WTC11 (cell line): ENCODE measurements around the gene AKAP9. TPM values are rescaled to one million over a fixed set of nuclear protein-coding genes. Genes with fewer than 3 reads are reported as not detected.
"Not testable (repeated sequence)": the region's sequence is repeated elsewhere in the genome, so short reads cannot be mapped to it uniquely, and the experiment has no call there.

ENCODE experiments used
- ATAC-seq: fragments of 200-7000 bp; cut with Tn5 transposase; 2 replicates; pipeline ENCODE4 v1.10.0; 2021; ENCODE audit warnings: mild to moderate bottlenecking, moderate library complexity
- CTCF ChIA-PET: fragments of 300-600 bp; sonication (Branson Sonifier 250); formaldehyde crosslinking; loops from one replicate; lab custom pipeline; 2021; ENCODE audit warnings: antibody characterized with exemption; lab: Charles Lee
- POLR2A ChIA-PET: fragments of 350-600 bp; sonication (Branson Sonifier 250); formaldehyde crosslinking; loops from one replicate; lab custom pipeline; 2021; ENCODE audit warnings: antibody characterized with exemption; lab: Charles Lee
- DNase-seq: peaks from one replicate; pipeline ENCODE4 v3.0.0; 2021; ENCODE audit warnings: low spot score
- H3K27ac Mint-ChIP-seq: 2 replicates; pipeline ENCODE4 v1.8.0; 2021; ENCODE audit warnings: mixed read lengths
- H3K27me3 Mint-ChIP-seq: 2 replicates; pipeline ENCODE4 v1.8.0; 2021; ENCODE audit warnings: low read depth, mild to moderate bottlenecking, moderate library complexity, mixed read lengths
- H3K36me3 Mint-ChIP-seq: 2 replicates; pipeline ENCODE4 v1.8.0; 2021; ENCODE audit warnings: mixed read lengths
- H3K4me1 Mint-ChIP-seq: 2 replicates; pipeline ENCODE4 v1.8.0; 2022; ENCODE audit warnings: mixed read lengths
- H3K4me3 Mint-ChIP-seq: 2 replicates; pipeline ENCODE4 v1.8.0; 2021; ENCODE audit warnings: mild to moderate bottlenecking, moderate library complexity, mixed read lengths
- H3K9me3 Mint-ChIP-seq: 2 replicates; pipeline ENCODE4 v1.8.0; 2021; ENCODE audit warnings: mixed read lengths
- ATF1 ChIP-seq: sonication (generic); formaldehyde crosslinking; IDR thresholded peaks from 2 replicates; pipeline ENCODE4 v1.8.1; 2023; ENCODE audit warnings: mild to moderate bottlenecking, moderate library complexity, missing genetic modification reagents
- ATF3 ChIP-seq: sonication (generic); formaldehyde crosslinking; conservative IDR thresholded peaks from 2 replicates; pipeline ENCODE4 v1.8.1; 2022; ENCODE audit warnings: mild to moderate bottlenecking, missing genetic modification reagents
- CBFB ChIP-seq: sonication (generic); formaldehyde crosslinking; IDR thresholded peaks from 2 replicates; pipeline ENCODE4 v1.8.1; 2022; ENCODE audit warnings: mild to moderate bottlenecking, low read depth, missing genetic modification reagents
- E2F1 ChIP-seq: sonication (generic); formaldehyde crosslinking; IDR thresholded peaks from 2 replicates; pipeline ENCODE4 v1.8.0; 2022; ENCODE audit warnings: mild to moderate bottlenecking, missing genetic modification reagents
- ELF4 ChIP-seq: sonication (generic); formaldehyde crosslinking; IDR thresholded peaks from 2 replicates; pipeline ENCODE4 v1.8.1; 2022; ENCODE audit warnings: low read depth, mild to moderate bottlenecking, moderate library complexity, missing genetic modification reagents
- EMX1 ChIP-seq: fragments of 250-450 bp; sonication (Bioruptor Pico); IDR thresholded peaks from 2 replicates; pipeline ENCODE4 v1.8.0; 2021; ENCODE audit warnings: mild to moderate bottlenecking
- FOXJ3 ChIP-seq: sonication (generic); formaldehyde crosslinking; IDR thresholded peaks from 2 replicates; pipeline ENCODE4 v1.9.0; 2021; ENCODE audit warnings: missing genetic modification reagents, mild to moderate bottlenecking, borderline replicate concordance
- FOXK1 ChIP-seq: sonication (generic); formaldehyde crosslinking; IDR thresholded peaks from 2 replicates; pipeline ENCODE4 v1.8.0; 2022; ENCODE audit warnings: mild to moderate bottlenecking, moderate library complexity, missing genetic modification reagents
- NFE2L1 ChIP-seq: sonication (generic); formaldehyde crosslinking; IDR thresholded peaks from 2 replicates; pipeline ENCODE4 v1.8.1; 2023; ENCODE audit warnings: missing genetic modification reagents
- NFYB ChIP-seq: sonication (generic); formaldehyde crosslinking; conservative IDR thresholded peaks from 2 replicates; pipeline ENCODE4 v1.8.0; 2022; ENCODE audit warnings: low read depth, missing genetic modification reagents
- PRDM15 ChIP-seq: sonication (generic); formaldehyde crosslinking; IDR thresholded peaks from 2 replicates; pipeline ENCODE4 v1.8.0; 2022; ENCODE audit warnings: missing genetic modification reagents
- SOX15 ChIP-seq: fragments of 250-450 bp; sonication (Bioruptor Pico); IDR thresholded peaks from 2 replicates; pipeline ENCODE4 v1.9.0; 2021; ENCODE audit warnings: mild to moderate bottlenecking
- TEAD1 ChIP-seq: sonication (generic); formaldehyde crosslinking; IDR thresholded peaks from 2 replicates; pipeline ENCODE4 v1.8.0; 2022; ENCODE audit warnings: mild to moderate bottlenecking, missing genetic modification reagents
- ZMAT4 ChIP-seq: fragments of 250-450 bp; sonication (Bioruptor Pico); IDR thresholded peaks from 2 replicates; pipeline ENCODE4 v1.9.0; 2021; ENCODE audit warnings: mild to moderate bottlenecking
- ZNF138 ChIP-seq: sonication (generic); formaldehyde crosslinking; conservative IDR thresholded peaks from 2 replicates; pipeline ENCODE4 v1.8.1; 2022; ENCODE audit warnings: mild to moderate bottlenecking, moderate library complexity, missing genetic modification reagents
- ZNF416 ChIP-seq: fragments of 250-450 bp; sonication (Bioruptor Pico); IDR thresholded peaks from 2 replicates; pipeline ENCODE4 v1.9.0; 2021; ENCODE audit warnings: mild to moderate bottlenecking, inconsistent platforms
- ZNF532 ChIP-seq: fragments of 250-450 bp; sonication (Bioruptor Pico); IDR thresholded peaks from 2 replicates; pipeline ENCODE4 v1.9.0; 2021; ENCODE audit warnings: mild to moderate bottlenecking, borderline replicate concordance
- total RNA-seq: library from RNA; stranded (reverse); gene quantifications from 3 replicates; pipeline ENCODE4 v1.2.3, GENCODE V29; 2021
- TF ChIP-seq, protein P1 (sequence below): sonication (generic); formaldehyde crosslinking; IDR thresholded peaks from 2 replicates; pipeline ENCODE4 v1.8.0; 2023; ENCODE audit warnings: missing genetic modification reagents
- TF ChIP-seq, protein P2 (sequence below): sonication (generic); formaldehyde crosslinking; IDR thresholded peaks from 2 replicates; pipeline ENCODE4 v1.8.0; 2022; ENCODE audit warnings: mild to moderate bottlenecking, missing genetic modification reagents

The AKAP9 gene
- total RNA-seq, 1 experiment from 2014 or later, result 35.2 TPM

GRCh38 chr7:91961816-91962215 is 21.2 kb downstream of the AKAP9 start:
- H3K27ac Mint-ChIP-seq, result no peak overlapping the region
- no peaks in the 10 kb centered on the region; the same call in 1 of the 2 replicates for H3K4me1 Mint-ChIP-seq
- TF ChIP-seq ATF1, result no peak
- no peak for TF ChIP-seq TEAD1 (CRISPR knock-in tag)
- TF ChIP-seq ZNF416 (CRISPR knock-in tag), result no peak
- TF ChIP-seq, protein P1, sequence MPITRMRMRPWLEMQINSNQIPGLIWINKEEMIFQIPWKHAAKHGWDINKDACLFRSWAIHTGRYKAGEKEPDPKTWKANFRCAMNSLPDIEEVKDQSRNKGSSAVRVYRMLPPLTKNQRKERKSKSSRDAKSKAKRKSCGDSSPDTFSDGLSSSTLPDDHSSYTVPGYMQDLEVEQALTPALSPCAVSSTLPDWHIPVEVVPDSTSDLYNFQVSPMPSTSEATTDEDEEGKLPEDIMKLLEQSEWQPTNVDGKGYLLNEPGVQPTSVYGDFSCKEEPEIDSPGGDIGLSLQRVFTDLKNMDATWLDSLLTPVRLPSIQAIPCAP (CRISPR knock-in tag), result no peak
- TF ChIP-seq, protein P2, sequence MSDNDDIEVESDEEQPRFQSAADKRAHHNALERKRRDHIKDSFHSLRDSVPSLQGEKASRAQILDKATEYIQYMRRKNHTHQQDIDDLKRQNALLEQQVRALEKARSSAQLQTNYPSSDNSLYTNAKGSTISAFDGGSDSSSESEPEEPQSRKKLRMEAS, result no peak
- TF ChIP-seq FOXK1 (CRISPR knock-in tag), result no peak
- TF ChIP-seq NFE2L1, result no peak
- TF ChIP-seq NFYB (CRISPR knock-in tag), result no peak
- TF ChIP-seq ELF4, result no peak
- TF ChIP-seq SOX15, result no peak
- no peak for TF ChIP-seq EMX1 (CRISPR knock-in tag)
- TF ChIP-seq, all 79 proteins: peak for 0
- ATAC-seq, result no peak
- CTCF ChIA-PET, result no interaction called here
- H3K36me3 Mint-ChIP-seq, result no peaks in the 10 kb centered on the region
- no peaks in the 10 kb centered on the region for H3K27me3 Mint-ChIP-seq
- DNase-seq, result no peak
- no peaks in the 10 kb centered on the region for H3K9me3 Mint-ChIP-seq
- POLR2A ChIA-PET, result no interaction called here
- no peak overlapping the region for H3K4me3 Mint-ChIP-seq

GRCh38 chr7:91962419-91962818 is 21.8 kb downstream of the AKAP9 start:
- no peaks in the 10 kb centered on the region for H3K27me3 Mint-ChIP-seq
- no peaks in the 10 kb centered on the region for H3K9me3 Mint-ChIP-seq
- POLR2A ChIA-PET, result no interaction called here
- TF ChIP-seq ATF3 (CRISPR knock-in tag), result no peak
- no peak for TF ChIP-seq ZNF138 (CRISPR knock-in tag)
- TF ChIP-seq ZNF532, result no peak
- TF ChIP-seq ZMAT4 (CRISPR knock-in tag), result no peak
- TF ChIP-seq PRDM15 (CRISPR knock-in tag), result no peak
- no peak for TF ChIP-seq NFYB (CRISPR knock-in tag)
- TF ChIP-seq FOXJ3, result no peak
- TF ChIP-seq E2F1, result no peak
- no peak for TF ChIP-seq CBFB
- DNase-seq (no peak), ATAC-seq (no peak)
- H3K4me3 Mint-ChIP-seq, result no peak overlapping the region
- H3K27ac Mint-ChIP-seq, result no peak overlapping the region
- CTCF ChIA-PET, result no interaction called here
- no peaks in the 10 kb centered on the region for H3K36me3 Mint-ChIP-seq
- no peaks in the 10 kb centered on the region for H3K4me1 Mint-ChIP-seq

DNA sequence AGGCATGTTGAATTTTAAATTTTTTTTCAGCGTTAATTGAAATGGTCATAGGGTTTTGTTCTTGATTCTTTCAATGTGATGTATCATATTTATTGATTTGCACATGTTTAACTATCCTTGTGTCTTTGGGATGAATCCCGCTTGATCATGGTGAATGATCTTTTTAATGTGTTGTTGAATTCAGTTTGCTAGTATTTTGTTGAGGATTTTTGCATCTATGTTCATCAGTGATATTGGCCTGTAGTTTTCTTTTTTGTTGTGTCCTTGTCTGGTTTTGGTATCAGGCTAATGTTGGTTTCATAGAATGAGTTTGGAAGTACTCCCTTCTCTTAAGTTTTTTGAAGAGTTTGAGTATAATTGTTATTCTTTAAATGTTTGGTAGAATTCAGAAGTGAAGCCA is 26.9 kb downstream of the AKAP9 start:
- H3K4me3 Mint-ChIP-seq, H3K36me3 Mint-ChIP-seq, H3K9me3 Mint-ChIP-seq, ATAC-seq, H3K27me3 Mint-ChIP-seq, DNase-seq, POLR2A ChIA-PET, H3K27ac Mint-ChIP-seq: not testable (repeated sequence)
- peaks cover 14% of the 10 kb centered on the region for H3K4me1 Mint-ChIP-seq
- CTCF ChIA-PET, result interaction anchor here (1.0 kb wide), 1 partner anchor 14 kb away, joined by 3 read pairs; no protein-coding TSS in a partner anchor
